Measurements from ENCODE around the gene SSR4.
"Not testable (repeated sequence)": the region's sequence is repeated elsewhere in the genome, so short reads cannot be mapped to it uniquely, and the experiment has no call there.

The SSR4 gene

GRCh38 chrX:153794018-153794896 lies at the start of gene SSR4, which contains the start of gene IDH3G:
Gene SSR4 (plus strand): TSS chrX:153794668. CDS start chrX:153794688, 20 bp downstream.
Gene IDH3G (minus strand): TSS chrX:153794375. CDS start chrX:153794326, 49 bp downstream.
- DNase-seq (ENCODE audit: low read depth in 2 of 2), result peak; percentile 76 to 86

GRCh38 chrX:153745067-153745433 lies 49.4 kb upstream of the SSR4 start:
- not testable (repeated sequence) for DNase-seq (ENCODE audit: low read depth in 2 of 2)

- no peak for DNase-seq (ENCODE audit: low read depth in 2 of 2)
These were observed 48.1 kb upstream of the SSR4 start for GRCh38 chrX:153746359-153746758.

DNA sequence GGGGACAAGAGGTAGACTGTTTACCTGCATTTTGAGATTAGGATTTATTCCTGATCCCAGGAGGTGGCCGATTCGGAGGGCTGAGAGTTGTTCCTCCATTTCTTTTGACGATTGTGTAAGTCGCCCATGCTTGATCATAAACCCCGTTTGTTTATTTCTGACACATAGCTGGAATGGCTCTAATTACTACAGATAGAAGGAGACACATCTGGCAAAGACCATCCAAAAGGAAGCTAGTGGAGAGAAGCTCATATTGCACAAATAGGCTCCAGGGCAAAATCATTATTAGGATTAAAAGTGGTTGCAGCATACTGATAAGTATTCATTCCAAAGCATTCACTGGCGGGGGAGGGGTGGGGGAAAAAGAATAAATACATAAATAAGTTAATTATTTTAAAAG lies 47.5 kb upstream of the SSR4 start:
- not testable (repeated sequence) for DNase-seq (ENCODE audit: low read depth in 2 of 2)

GRCh38 chrX:153749017-153749416 lies 45.5 kb upstream of the SSR4 start:
- DNase-seq (ENCODE audit: low read depth in 2 of 2), result not testable (repeated sequence)

GRCh38 chrX:153750127-153750774 lies 44.2 kb upstream of the SSR4 start:
- no peak for DNase-seq (ENCODE audit: low read depth in 2 of 2)

DNA sequence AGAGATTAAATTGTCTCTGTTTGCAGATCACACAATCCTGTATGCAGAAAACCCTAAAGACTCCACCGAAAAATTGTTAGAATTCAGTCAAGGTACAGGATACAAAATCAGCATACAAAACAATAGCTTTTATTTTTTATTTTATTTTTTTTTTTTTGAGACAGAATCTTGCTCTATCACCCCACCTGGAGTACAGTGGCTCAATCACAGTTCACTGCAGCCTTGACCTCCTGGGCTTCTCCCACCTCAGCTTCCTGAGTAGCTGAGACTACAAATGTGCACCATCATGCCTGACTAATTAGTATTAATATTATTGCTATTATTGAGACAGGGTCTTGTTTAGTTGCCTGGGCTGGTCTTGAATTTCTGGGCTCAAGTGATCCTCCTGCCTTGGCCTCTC lies 39.3 kb upstream of the SSR4 start:
- no peak for DNase-seq (ENCODE audit: low read depth in 2 of 2)

GRCh38 chrX:153761863-153762262 lies 32.6 kb upstream of the SSR4 start:
- DNase-seq (ENCODE audit: low read depth in 2 of 2), result no peak

- no peak for DNase-seq (ENCODE audit: low read depth in 2 of 2)
These were observed 31.8 kb upstream of the SSR4 start for GRCh38 chrX:153762626-153763173.

GRCh38 chrX:153763298-153763932 lies 31.1 kb upstream of the SSR4 start:
- no peak for DNase-seq (ENCODE audit: low read depth in 2 of 2)

DNA sequence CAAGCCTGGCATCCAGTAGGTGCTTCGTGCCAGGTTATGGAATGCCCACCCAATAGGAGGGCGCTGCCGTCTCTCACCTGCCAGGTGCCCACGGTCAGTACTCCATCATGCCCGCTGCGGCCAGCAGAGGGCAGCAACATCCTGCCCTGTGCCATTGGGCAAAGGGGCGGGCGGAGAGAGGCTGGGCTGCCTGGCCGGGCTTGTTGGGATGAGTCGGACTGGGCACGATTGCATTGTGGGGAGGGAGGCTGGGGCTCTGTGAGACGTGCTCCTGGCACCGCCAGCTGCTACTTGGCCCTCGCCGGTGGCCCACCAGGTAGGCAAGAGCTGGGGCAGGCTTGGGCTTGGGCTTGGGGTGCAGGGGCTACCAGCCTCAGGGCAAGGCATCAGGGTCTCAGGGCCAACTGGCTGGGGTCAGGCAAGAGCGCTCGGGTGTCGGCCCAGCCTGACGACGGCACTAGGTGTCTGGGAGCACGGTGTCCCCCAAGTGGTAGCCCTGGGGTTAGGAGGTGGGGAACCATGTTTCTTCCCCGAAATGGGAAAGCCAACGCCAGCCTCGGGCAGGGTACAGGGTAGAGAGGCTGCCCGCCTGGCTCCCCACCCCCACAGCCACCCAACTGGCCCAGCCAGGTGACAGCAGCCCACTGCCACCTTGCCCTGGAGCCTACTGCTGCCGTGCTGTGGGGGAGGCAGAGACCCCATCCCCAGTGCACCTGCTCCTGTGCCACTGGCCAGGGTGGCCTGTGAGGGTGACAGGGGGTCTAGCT lies 30.3 kb upstream of the SSR4 start, which contains the start of gene PLXNB3:
TSS of gene PLXNB3 (plus strand) at position 261 of the 767 bp plus-strand sequence. CDS start 1,287 bp downstream, outside the sequence.
- peak; percentile 50 to 60 for DNase-seq (ENCODE audit: low read depth in 2 of 2)

GRCh38 chrX:153764786-153765137 lies 29.7 kb upstream of the SSR4 start:
- DNase-seq (ENCODE audit: low read depth in 2 of 2), result no peak

GRCh38 chrX:153765138-153766079 lies 29.1 kb upstream of the SSR4 start:
- no peak for DNase-seq (ENCODE audit: low read depth in 2 of 2)

- peak in 1 of 2 donors; percentile 12 for DNase-seq (ENCODE audit: low read depth in 2 of 2)
These were observed 28.2 kb upstream of the SSR4 start for GRCh38 chrX:153766098-153766817.

DNA sequence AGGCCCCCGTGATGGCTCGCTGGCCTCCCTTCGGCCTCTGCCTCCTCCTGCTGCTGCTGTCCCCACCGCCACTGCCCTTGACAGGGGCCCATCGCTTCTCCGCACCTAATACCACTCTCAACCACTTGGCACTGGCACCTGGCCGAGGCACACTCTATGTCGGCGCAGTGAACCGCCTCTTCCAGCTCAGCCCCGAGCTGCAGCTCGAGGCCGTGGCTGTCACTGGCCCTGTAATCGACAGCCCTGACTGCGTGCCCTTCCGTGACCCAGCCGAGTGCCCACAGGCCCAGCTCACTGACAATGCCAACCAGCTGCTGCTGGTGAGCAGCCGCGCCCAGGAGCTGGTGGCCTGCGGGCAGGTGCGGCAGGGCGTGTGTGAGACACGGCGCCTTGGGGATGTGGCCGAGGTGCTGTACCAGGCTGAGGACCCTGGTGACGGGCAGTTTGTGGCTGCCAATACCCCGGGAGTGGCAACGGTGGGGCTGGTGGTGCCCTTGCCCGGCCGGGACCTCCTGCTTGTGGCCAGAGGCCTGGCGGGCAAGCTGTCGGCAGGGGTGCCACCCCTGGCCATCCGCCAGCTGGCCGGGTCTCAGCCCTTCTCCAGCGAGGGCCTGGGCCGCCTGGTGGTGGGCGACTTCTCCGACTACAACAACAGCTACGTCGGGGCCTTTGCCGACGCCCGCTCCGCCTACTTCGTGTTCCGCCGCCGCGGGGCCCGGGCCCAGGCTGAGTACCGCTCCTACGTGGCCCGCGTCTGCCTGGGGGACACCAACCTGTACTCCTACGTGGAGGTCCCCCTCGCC lies 27.4 kb upstream of the SSR4 start:
- DNase-seq (ENCODE audit: low read depth in 2 of 2), result no peak

DNA sequence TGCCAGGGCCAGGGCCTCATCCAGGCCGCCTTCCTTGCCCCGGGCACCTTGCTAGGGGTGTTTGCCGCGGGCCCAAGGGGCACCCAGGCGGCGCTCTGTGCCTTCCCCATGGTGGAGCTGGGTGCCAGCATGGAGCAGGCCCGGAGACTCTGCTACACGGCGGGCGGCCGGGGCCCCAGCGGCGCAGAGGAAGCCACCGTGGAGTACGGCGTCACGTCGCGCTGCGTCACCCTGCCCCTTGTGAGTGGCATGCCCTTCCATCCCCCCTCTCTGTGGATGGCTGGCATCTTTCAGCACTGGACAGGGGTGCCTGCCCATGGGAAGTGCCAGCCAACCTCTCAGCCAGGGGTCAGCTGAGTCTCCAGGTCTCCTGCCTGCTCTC lies 26.8 kb upstream of the SSR4 start:
- no peak for DNase-seq (ENCODE audit: low read depth in 2 of 2)

DNA sequence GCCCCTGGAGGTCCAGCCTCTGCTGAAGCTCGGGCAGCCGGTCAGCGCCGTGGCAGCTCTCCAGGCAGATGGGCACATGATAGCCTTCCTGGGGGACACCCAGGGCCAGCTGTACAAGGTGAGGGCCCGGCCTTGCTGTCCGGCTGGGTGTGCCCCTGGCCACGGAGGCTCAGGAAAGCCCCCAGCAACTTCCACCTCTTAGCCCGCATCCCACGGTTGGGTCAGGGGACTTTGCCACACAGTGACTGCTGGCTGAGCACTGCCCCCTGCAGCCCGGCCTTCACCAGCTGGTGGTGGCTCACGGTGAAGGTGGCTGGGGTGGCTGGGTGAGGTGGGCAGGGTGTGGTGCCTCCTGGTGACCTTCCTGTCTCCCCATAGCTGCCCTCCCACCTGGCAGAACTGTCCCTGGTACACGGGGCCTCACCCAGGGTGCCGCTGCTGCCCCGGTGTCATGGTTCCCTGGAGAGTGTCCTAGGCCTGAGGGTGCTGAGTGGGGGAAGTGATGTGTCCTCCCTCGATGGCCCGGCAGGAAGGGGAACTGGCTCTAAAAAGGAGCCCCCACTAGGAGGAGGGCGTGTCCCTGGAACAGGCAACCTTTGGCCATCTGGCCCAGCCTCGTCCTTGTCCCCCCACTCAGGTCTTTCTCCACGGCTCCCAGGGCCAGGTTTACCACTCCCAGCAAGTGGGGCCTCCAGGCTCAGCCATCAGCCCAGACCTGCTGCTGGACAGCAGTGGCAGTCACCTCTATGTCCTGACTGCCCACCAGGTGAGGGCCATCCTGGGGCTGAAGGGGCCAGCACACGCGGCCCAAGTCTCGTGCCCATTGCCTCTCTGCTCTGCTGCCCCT lies 25.9 kb upstream of the SSR4 start:
- no peak for DNase-seq (ENCODE audit: low read depth in 2 of 2)

Measured in stimulated activated CD8-positive, alpha-beta memory T cell treated with anti-CD3 and anti-CD28 coated beads, Interleukin-2, amount 100 ng/mL, for 1 hour (primary cell).